Right lobe of liver (tissue), 4 donors: ENCODE measurements around the gene CLMN.

ENCODE experiments used
- CTCF ChIP-seq, 4 donors: fragments of 200-600 bp in 3 of 4; fragments of 450-650 bp in 1 of 4; IDR thresholded peaks; one replicate each; pipeline versions ENCODE4 v1.5.1 to v1.8.0; 2016 to 2022; ENCODE audit warnings: antibody characterized with exemption in 4 of 4, mild to moderate bottlenecking in 2 of 4
- POLR2A ChIP-seq: fragments of 450-650 bp; IDR thresholded peaks from one replicate; pipeline ENCODE4 v1.6.1; 2017; ENCODE audit warnings: antibody characterized with exemption, mild to moderate bottlenecking
- donor health status: DM: no; HTN: no; CAD: no.
- donor health status: DM: no; HTN: no; CAD: no.
- donor health status: DM: no; HTN: yes; CAD: no.

DNA sequence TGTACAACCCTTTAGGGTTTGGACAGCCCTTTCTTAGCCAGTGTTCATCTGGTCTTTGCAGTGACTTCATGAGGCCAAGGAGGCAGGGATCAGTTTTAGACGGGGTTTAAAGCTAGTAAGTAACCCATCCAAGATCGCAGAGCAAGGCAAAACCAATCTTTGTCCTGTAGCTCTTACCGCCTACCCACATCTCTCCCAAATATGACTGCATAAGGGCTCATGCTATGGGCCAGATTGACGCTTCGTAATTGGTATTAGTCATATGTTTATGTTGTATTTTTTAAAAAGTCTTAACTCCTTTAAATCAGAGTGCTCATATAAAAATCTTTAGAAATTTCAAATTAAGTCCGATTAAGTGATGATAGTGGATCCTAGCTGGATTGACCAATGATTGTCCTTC is 3.7 kb upstream of the CLMN start:
- no peak for TF ChIP-seq POLR2A
- no peak for TF ChIP-seq CTCF (IDR thresholded peaks at IDR 0.05)
